Hippocampal formation (tissue), 2 donors: ENCODE data around the gene RAPGEF1.
A peak's percentile ranks its signal among the peaks of the same experiment; 100 is the strongest.

ENCODE experiments used
- DNase-seq, 2 donors: peaks; one replicate each; lab custom pipeline; 2025; lab: John Stamatoyannopoulos, UW

The RAPGEF1 gene

GRCh38 chr9:131587906-131588305 lies 152.0 kb downstream of the RAPGEF1 start:
- DNase-seq, result no peak

GRCh38 chr9:131587331-131587730 lies 152.5 kb downstream of the RAPGEF1 start:
- DNase-seq, result no peak

GRCh38 chr9:131585375-131585774 lies 154.5 kb downstream of the RAPGEF1 start:
- no peak for DNase-seq

GRCh38 chr9:131584858-131585257 lies 155.0 kb downstream of the RAPGEF1 start:
- no peak for DNase-seq

GRCh38 chr9:131583836-131584555 lies 155.9 kb downstream of the RAPGEF1 start:
- DNase-seq, result no peak

GRCh38 chr9:131583337-131583645 lies 156.6 kb downstream of the RAPGEF1 start:
- DNase-seq, result no peak

- DNase-seq, result no peak
Observed at GRCh38 chr9:131582466-131583336, 157.2 kb downstream of the RAPGEF1 start.

GRCh38 chr9:131582056-131582455 lies 157.8 kb downstream of the RAPGEF1 start:
- no peak for DNase-seq

GRCh38 chr9:131580358-131580757 lies 159.5 kb downstream of the RAPGEF1 start:
- no peak for DNase-seq

- DNase-seq, result no peak
Observed at GRCh38 chr9:131579789-131580211, 160.1 kb downstream of the RAPGEF1 start.

GRCh38 chr9:131578731-131579504 lies 161.0 kb downstream of the RAPGEF1 start:
- peak in 1 of 2 donors; percentile 40 for DNase-seq

GRCh38 chr9:131578021-131578420 lies 161.9 kb downstream of the RAPGEF1 start:
- DNase-seq, result peak in 1 of 2 donors; percentile 21

- no peak for DNase-seq
Observed at GRCh38 chr9:131577005-131578000, 162.6 kb downstream of the RAPGEF1 start.

GRCh38 chr9:131575946-131576853 lies 163.7 kb downstream of the RAPGEF1 start:
- DNase-seq, result no peak

- no peak for DNase-seq
Observed at GRCh38 chr9:131574730-131575640, 164.9 kb downstream of the RAPGEF1 start.

GRCh38 chr9:131567910-131568309 lies 172.0 kb downstream of the RAPGEF1 start:
- no peak for DNase-seq

GRCh38 chr9:131566158-131566557 lies 173.7 kb downstream of the RAPGEF1 start:
- no peak for DNase-seq

- DNase-seq, result no peak
Observed at GRCh38 chr9:131565369-131565768, 174.5 kb downstream of the RAPGEF1 start.
